OCI-LY3 (cell line): Measurements from ENCODE around the gene GFM1.

ENCODE experiments used
- H2AFZ ChIP-seq: fragments of 200-600, 300-600 bp; shearing (Covaris generic); 2 replicates; pipeline ENCODE4 v1.6.0; 2014; ENCODE audit warnings: antibody characterized with exemption, low read depth, low read length
- H3K27ac ChIP-seq: fragments of 200-600, 300-600 bp; sonication (generic); 2 replicates; pipeline ENCODE4 v1.5.1; 2014; ENCODE audit warnings: mild to moderate bottlenecking, low read length, moderate library complexity, mixed read lengths
- H3K27me3 ChIP-seq: fragments of 200-600, 300-600 bp; sonication (generic); 2 replicates; pipeline ENCODE4 v1.6.1; 2014; ENCODE audit warnings: low read depth, low read length, mixed read lengths
- H3K36me3 ChIP-seq: fragments of 200-600, 300-600 bp; sonication (generic); replicated peaks from 2 replicates; pipeline ENCODE3; 2014; ENCODE audit warnings: low read depth, low read length, mixed read lengths
- H3K4me1 ChIP-seq: fragments of 300-600, 200-600 bp; sonication (generic); 2 replicates; pipeline ENCODE4 v1.6.1; 2014; ENCODE audit warnings: low read length, mixed read lengths
- H3K4me2 ChIP-seq: fragments of 200-600, 300-600 bp; sonication (generic); 2 replicates; pipeline ENCODE4 v1.6.1; 2014; ENCODE audit warnings: low read length, mixed read lengths
- H3K4me3 ChIP-seq: fragments of 300-600, 200-600 bp; sonication (generic); 2 replicates; pipeline ENCODE4 v1.5.1; 2014; ENCODE audit warnings: antibody characterized with exemption, mild to moderate bottlenecking, low read length, moderate library complexity
- H3K79me2 ChIP-seq: fragments of 300-600, 200-600 bp; shearing (Covaris generic); 2 replicates; pipeline ENCODE4 v1.6.1; 2014; ENCODE audit warnings: mild to moderate bottlenecking, low read length, mixed read lengths
- H3K9ac ChIP-seq: fragments of 300-600, 200-600 bp; shearing (Covaris generic); 2 replicates; pipeline ENCODE4 v1.6.0; 2014; ENCODE audit warnings: mild to moderate bottlenecking, low read length, moderate library complexity
- H3K9me3 ChIP-seq: fragments of 200-600, 300-600 bp; shearing (Covaris generic); 2 replicates; pipeline ENCODE4 v1.6.1; 2014; ENCODE audit warnings: low read length, mixed read lengths; ENCODE audit not compliant: insufficient read depth
- H4K20me1 ChIP-seq: fragments of 200-600, 300-600 bp; sonication (generic); 2 replicates; pipeline ENCODE4 v1.6.1; 2016; ENCODE audit warnings: low read length, mixed read lengths; ENCODE audit not compliant: insufficient read depth
- CTCF ChIP-seq: fragments of 200-600, 300-600 bp; sonication (generic); IDR thresholded peaks from 2 replicates; pipeline ENCODE4 v1.5.1; 2014; ENCODE audit warnings: antibody characterized with exemption, low read length, low read depth
- EZH2phosphoT487 ChIP-seq: fragments of 200-600 bp; shearing (Covaris generic); IDR thresholded peaks from 2 replicates; pipeline ENCODE4 v1.6.1; 2018; ENCODE audit warnings: antibody characterized with exemption, mixed run types, low read depth

GFM1 gene

GRCh38 chr3:158672215-158673176 lies 28.2 kb downstream of the GFM1 start, which contains the start of gene LXN:
TSS of gene LXN (minus strand) at chr3:158672648. CDS start at chr3:158672478, 170 bp downstream.
- no peak for TF ChIP-seq CTCF
- no peaks in the 10 kb centered on the region for H3K9me3 ChIP-seq
- H3K4me1 ChIP-seq: no peaks in the 10 kb centered on the region
- H3K9ac ChIP-seq: no peak within 1 kb of the TSS
- no peak within 1 kb of the TSS for H2AFZ ChIP-seq
- H3K4me3 ChIP-seq: no peak within 1 kb of the TSS
- no peak within 1 kb of the TSS for H3K27ac ChIP-seq
- H3K4me2 ChIP-seq: no peak within 1 kb of the TSS
- no peaks in the 10 kb centered on the region for H4K20me1 ChIP-seq
- no peaks in the 10 kb centered on the region for H3K79me2 ChIP-seq
- peaks cover 8% of the 10 kb centered on the region for H3K36me3 ChIP-seq
- H3K27me3 ChIP-seq: no peaks in the 10 kb centered on the region

- no peaks in the 10 kb centered on the region for H3K36me3 ChIP-seq
- no peaks in the 10 kb centered on the region for H3K27me3 ChIP-seq
- peaks cover 4% of the 10 kb centered on the region for H3K4me1 ChIP-seq
- no peak overlapping the region for H3K4me3 ChIP-seq
- no peaks in the 10 kb centered on the region for H3K9me3 ChIP-seq
- H3K27ac ChIP-seq: no peak overlapping the region
- H2AFZ ChIP-seq: no peak overlapping the region
- H3K4me2 ChIP-seq: no peak overlapping the region
- no peak overlapping the region for H3K9ac ChIP-seq
- H4K20me1 ChIP-seq: no peaks in the 10 kb centered on the region
- no peaks in the 10 kb centered on the region for H3K79me2 ChIP-seq
- TF ChIP-seq EZH2phosphoT487: no peak
- no peak for TF ChIP-seq CTCF
These were observed 34.4 kb downstream of the GFM1 start for GRCh38 chr3:158678687-158679086.

GRCh38 chr3:158679547-158680000 lies 35.2 kb downstream of the GFM1 start:
- H4K20me1 ChIP-seq: no peaks in the 10 kb centered on the region
- TF ChIP-seq EZH2phosphoT487 (no peak), CTCF (no peak)
- H3K79me2 ChIP-seq: no peaks in the 10 kb centered on the region
- H3K27ac ChIP-seq: no peak overlapping the region
- H2AFZ ChIP-seq: no peak overlapping the region
- no peak overlapping the region for H3K4me2 ChIP-seq
- H3K9me3 ChIP-seq: no peaks in the 10 kb centered on the region
- H3K36me3 ChIP-seq: no peaks in the 10 kb centered on the region
- H3K9ac ChIP-seq: no peak overlapping the region
- H3K4me3 ChIP-seq: no peak overlapping the region
- H3K27me3 ChIP-seq: no peaks in the 10 kb centered on the region
- peaks cover 4% of the 10 kb centered on the region for H3K4me1 ChIP-seq

GRCh38 chr3:158680861-158681260 lies 36.5 kb downstream of the GFM1 start:
- Histone ChIP-seq H3K4me2 (no peak overlapping the region), H3K4me3 (no peak overlapping the region), H3K27me3 (no peaks in the 10 kb centered on the region), H3K79me2 (no peaks in the 10 kb centered on the region), H2AFZ (no peak overlapping the region), H3K36me3 (peaks cover 4% of the 10 kb centered on the region), H3K9me3 (no peaks in the 10 kb centered on the region), H3K4me1 (peaks cover 4% of the 10 kb centered on the region), H4K20me1 (no peaks in the 10 kb centered on the region), H3K27ac (no peak overlapping the region), H3K9ac (no peak overlapping the region)
- no peak for TF ChIP-seq EZH2phosphoT487
- TF ChIP-seq CTCF: no peak
